ENCODE data around the gene IL34. TPM values are rescaled to one million over a fixed set of nuclear protein-coding genes. Genes with fewer than 3 reads are reported as not detected.

The IL34 gene
- total and polyA plus RNA-seq, 2 of the 13 experiments (the other 11 are each of a cell fraction or from before 2014, with no cell fraction given), result 1.2 to 1.3 TPM

DNA sequence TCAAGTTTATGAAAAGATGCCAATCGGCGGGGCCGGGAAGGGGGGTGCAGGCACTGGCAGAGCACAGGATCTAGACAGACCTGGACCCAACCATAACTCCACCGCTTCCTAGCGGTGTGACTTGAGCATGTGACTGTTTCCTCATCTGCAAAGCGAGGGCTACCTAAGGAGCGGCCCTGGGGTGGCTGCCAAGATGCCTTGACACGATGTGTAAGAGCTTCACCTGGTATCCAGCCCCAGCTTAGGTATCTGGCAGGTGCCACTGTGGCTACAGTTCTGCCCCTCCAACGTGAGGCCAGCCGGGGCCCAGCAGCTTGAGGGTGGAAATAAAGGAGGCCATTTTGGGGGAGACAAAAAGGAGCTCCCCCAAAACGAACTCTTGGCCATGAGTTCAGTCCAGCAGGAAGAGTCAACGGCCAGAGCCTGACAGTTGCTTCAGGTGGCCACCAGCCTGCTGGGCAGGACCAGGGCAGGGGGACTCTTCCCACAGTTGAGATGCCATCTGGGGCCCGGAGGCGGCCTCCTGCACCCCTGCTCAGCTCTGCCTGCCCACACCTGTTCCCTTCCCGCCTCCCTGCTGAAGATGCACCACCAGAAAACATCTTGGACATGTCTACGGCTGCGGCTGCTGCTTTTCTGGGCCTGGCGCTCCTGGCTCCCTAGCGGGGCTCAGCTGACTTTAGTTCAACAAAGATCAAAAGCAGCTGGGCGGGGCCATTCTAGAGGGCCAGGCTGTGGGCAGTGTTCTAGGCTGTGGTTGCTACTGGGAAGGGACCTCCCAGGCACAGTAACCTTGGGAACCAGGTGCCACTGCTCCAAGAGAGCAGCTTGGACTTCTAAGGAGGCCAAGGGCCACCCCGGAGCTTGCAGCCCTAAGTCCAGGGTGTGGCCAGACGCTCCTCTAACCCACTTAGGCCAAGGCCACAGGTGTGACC is 42.9 kb downstream of the IL34 start (continued):
- TF ChIP-seq RFXAP (CRISPR knock-in tag; IDR thresholded peaks at IDR 0.05; ENCODE audit: borderline replicate concordance), result peak; percentile 67; the same call in 1 of the 2 replicates
- no peak for TF ChIP-seq CENPT (CRISPR knock-in tag; IDR thresholded peaks at IDR 0.05; ENCODE audit: low read depth)
- TF ChIP-seq ZKSCAN1 (IDR thresholded peaks at IDR 0.05; ENCODE audit: low read length), result no peak
- TF ChIP-seq, protein P1, sequence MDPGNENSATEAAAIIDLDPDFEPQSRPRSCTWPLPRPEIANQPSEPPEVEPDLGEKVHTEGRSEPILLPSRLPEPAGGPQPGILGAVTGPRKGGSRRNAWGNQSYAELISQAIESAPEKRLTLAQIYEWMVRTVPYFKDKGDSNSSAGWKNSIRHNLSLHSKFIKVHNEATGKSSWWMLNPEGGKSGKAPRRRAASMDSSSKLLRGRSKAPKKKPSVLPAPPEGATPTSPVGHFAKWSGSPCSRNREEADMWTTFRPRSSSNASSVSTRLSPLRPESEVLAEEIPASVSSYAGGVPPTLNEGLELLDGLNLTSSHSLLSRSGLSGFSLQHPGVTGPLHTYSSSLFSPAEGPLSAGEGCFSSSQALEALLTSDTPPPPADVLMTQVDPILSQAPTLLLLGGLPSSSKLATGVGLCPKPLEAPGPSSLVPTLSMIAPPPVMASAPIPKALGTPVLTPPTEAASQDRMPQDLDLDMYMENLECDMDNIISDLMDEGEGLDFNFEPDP (CRISPR knock-in tag; conservative IDR thresholded peaks at IDR 0.05), result no peak
- no peak; the same call in 1 of the 2 replicates for TF ChIP-seq PAX8 (CRISPR knock-in tag; IDR thresholded peaks at IDR 0.05; ENCODE audit: borderline replicate concordance)
- TF ChIP-seq ZFP41 (CRISPR knock-in tag; IDR thresholded peaks at IDR 0.05; ENCODE audit: borderline replicate concordance), result no peak
- TF ChIP-seq ZFY (CRISPR knock-in tag; IDR thresholded peaks at IDR 0.05), result peak; percentile 79
- TF ChIP-seq ZNF660 (CRISPR knock-in tag; IDR thresholded peaks at IDR 0.05; ENCODE audit: borderline replicate concordance, low read depth), result no peak
- TF ChIP-seq ZNF570 (CRISPR knock-in tag; IDR thresholded peaks at IDR 0.05; ENCODE audit: borderline replicate concordance), result no peak
- TF ChIP-seq, protein P2, sequence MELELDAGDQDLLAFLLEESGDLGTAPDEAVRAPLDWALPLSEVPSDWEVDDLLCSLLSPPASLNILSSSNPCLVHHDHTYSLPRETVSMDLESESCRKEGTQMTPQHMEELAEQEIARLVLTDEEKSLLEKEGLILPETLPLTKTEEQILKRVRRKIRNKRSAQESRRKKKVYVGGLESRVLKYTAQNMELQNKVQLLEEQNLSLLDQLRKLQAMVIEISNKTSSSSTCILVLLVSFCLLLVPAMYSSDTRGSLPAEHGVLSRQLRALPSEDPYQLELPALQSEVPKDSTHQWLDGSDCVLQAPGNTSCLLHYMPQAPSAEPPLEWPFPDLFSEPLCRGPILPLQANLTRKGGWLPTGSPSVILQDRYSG (CRISPR knock-in tag; IDR thresholded peaks at IDR 0.05), result no peak
- TF ChIP-seq, protein P3, sequence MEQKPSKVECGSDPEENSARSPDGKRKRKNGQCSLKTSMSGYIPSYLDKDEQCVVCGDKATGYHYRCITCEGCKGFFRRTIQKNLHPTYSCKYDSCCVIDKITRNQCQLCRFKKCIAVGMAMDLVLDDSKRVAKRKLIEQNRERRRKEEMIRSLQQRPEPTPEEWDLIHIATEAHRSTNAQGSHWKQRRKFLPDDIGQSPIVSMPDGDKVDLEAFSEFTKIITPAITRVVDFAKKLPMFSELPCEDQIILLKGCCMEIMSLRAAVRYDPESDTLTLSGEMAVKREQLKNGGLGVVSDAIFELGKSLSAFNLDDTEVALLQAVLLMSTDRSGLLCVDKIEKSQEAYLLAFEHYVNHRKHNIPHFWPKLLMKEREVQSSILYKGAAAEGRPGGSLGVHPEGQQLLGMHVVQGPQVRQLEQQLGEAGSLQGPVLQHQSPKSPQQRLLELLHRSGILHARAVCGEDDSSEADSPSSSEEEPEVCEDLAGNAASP (CRISPR knock-in tag; IDR thresholded peaks at IDR 0.05; ENCODE audit: borderline replicate concordance), result no peak
- peak; percentile 63 for TF ChIP-seq TARDBP (CRISPR knock-in tag; IDR thresholded peaks at IDR 0.05)
- TF ChIP-seq KDM3A (CRISPR knock-in tag; IDR thresholded peaks at IDR 0.05; ENCODE audit: low read depth), result no peak
- TF ChIP-seq, protein P4, sequence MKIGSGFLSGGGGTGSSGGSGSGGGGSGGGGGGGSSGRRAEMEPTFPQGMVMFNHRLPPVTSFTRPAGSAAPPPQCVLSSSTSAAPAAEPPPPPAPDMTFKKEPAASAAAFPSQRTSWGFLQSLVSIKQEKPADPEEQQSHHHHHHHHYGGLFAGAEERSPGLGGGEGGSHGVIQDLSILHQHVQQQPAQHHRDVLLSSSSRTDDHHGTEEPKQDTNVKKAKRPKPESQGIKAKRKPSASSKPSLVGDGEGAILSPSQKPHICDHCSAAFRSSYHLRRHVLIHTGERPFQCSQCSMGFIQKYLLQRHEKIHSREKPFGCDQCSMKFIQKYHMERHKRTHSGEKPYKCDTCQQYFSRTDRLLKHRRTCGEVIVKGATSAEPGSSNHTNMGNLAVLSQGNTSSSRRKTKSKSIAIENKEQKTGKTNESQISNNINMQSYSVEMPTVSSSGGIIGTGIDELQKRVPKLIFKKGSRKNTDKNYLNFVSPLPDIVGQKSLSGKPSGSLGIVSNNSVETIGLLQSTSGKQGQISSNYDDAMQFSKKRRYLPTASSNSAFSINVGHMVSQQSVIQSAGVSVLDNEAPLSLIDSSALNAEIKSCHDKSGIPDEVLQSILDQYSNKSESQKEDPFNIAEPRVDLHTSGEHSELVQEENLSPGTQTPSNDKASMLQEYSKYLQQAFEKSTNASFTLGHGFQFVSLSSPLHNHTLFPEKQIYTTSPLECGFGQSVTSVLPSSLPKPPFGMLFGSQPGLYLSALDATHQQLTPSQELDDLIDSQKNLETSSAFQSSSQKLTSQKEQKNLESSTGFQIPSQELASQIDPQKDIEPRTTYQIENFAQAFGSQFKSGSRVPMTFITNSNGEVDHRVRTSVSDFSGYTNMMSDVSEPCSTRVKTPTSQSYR (CRISPR knock-in tag; IDR thresholded peaks at IDR 0.05; ENCODE audit: borderline replicate concordance), result no peak
- 0 out of 2 replicates have a peak, but pooled peaks have one; percentile 21 for TF ChIP-seq MIER2 (CRISPR knock-in tag; IDR thresholded peaks at IDR 0.05)
- TF ChIP-seq U2AF2 (IDR thresholded peaks at IDR 0.05; ENCODE audit: low read depth, low read length), result no peak
- TF ChIP-seq SMAD3 (CRISPR knock-in tag; IDR thresholded peaks at IDR 0.05), result no peak
- no peak for TF ChIP-seq PHF20 (CRISPR knock-in tag; IDR thresholded peaks at IDR 0.05)
- peak; percentile 53 for TF ChIP-seq RBM39 (IDR thresholded peaks at IDR 0.05; ENCODE audit: low read depth, low read length, poor library complexity, severe bottlenecking)
- TF ChIP-seq, protein P5, sequence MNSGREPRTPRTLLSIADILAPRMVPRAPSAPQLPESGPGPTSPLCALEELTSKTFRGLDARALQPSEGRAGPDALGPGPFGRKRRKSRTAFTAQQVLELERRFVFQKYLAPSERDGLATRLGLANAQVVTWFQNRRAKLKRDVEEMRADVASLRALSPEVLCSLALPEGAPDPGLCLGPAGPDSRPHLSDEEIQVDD (CRISPR knock-in tag; IDR thresholded peaks at IDR 0.05; ENCODE audit: borderline replicate concordance), result no peak
